Measurements from ENCODE around the gene COBL. TPM values are rescaled to one million over a fixed set of nuclear protein-coding genes. Genes with fewer than 3 reads are reported as not detected.

Gene COBL
- total RNA-seq, 1 donor from 2014 or later, result 9.2 TPM

GRCh38 chr7:51082096-51082840 lies 234.3 kb downstream of the COBL start:
- no peak for DNase-seq (ENCODE audit: low spot score)

GRCh38 chr7:51081270-51081890 lies 235.2 kb downstream of the COBL start:
- no peak for DNase-seq (ENCODE audit: low spot score)

- no peak for DNase-seq (ENCODE audit: low spot score)
Observed at GRCh38 chr7:51080622-51081269, 235.9 kb downstream of the COBL start.

- DNase-seq (ENCODE audit: low spot score), result no peak
Observed at GRCh38 chr7:51080216-51080615, 236.4 kb downstream of the COBL start.

GRCh38 chr7:51079494-51079893 lies 237.1 kb downstream of the COBL start:
- no peak for DNase-seq (ENCODE audit: low spot score)

- no peak for DNase-seq (ENCODE audit: low spot score)
Observed at GRCh38 chr7:51078653-51079052, 238.0 kb downstream of the COBL start.

- DNase-seq (ENCODE audit: low spot score), result no peak
Observed at GRCh38 chr7:51077987-51078370, 238.6 kb downstream of the COBL start.

- DNase-seq (ENCODE audit: low spot score), result no peak
Observed at GRCh38 chr7:51077316-51077986, 239.2 kb downstream of the COBL start.

- DNase-seq (ENCODE audit: low spot score), result no peak
Observed at GRCh38 chr7:51075681-51076580, 240.7 kb downstream of the COBL start.

- DNase-seq (ENCODE audit: low spot score), result no peak
Observed at GRCh38 chr7:51073171-51073570, 243.4 kb downstream of the COBL start.

- no peak for DNase-seq (ENCODE audit: low spot score)
Observed at GRCh38 chr7:51072281-51072680, 244.3 kb downstream of the COBL start.

- no peak for DNase-seq (ENCODE audit: low spot score)
Observed at GRCh38 chr7:51071427-51071826, 245.2 kb downstream of the COBL start.

GRCh38 chr7:51070151-51070550 lies 246.5 kb downstream of the COBL start:
- DNase-seq (ENCODE audit: low spot score), result no peak

- no peak for DNase-seq (ENCODE audit: low spot score)
Observed at GRCh38 chr7:51069411-51070083, 247.1 kb downstream of the COBL start.

- no peak for DNase-seq (ENCODE audit: low spot score)
Observed at GRCh38 chr7:51068401-51068800, 248.2 kb downstream of the COBL start.

GRCh38 chr7:51067757-51068156 lies 248.9 kb downstream of the COBL start:
- DNase-seq (ENCODE audit: low spot score), result no peak

- no peak for DNase-seq (ENCODE audit: low spot score)
Observed at GRCh38 chr7:51067258-51067657, 249.4 kb downstream of the COBL start.

- no peak for DNase-seq (ENCODE audit: low spot score)
Observed at GRCh38 chr7:51066405-51066882, 250.2 kb downstream of the COBL start.

GRCh38 chr7:51065766-51066165 lies 250.8 kb downstream of the COBL start:
- no peak for DNase-seq (ENCODE audit: low spot score)

GRCh38 chr7:51064688-51065087 lies 251.9 kb downstream of the COBL start:
- no peak for DNase-seq (ENCODE audit: low spot score)

Data from mesenteric fat pad (tissue), 1 donor.